Kidney (tissue), 14 donors: ENCODE data around the gene DPP6. TPM values are rescaled to one million over a fixed set of nuclear protein-coding genes. Genes with fewer than 3 reads are reported as not detected.

ENCODE experiments used
- DNase-seq, 5 donors: peaks; one replicate each; pipeline ENCODE4 v3.0.0-alpha.2; 2013 to 2020
- FAIRE-seq: peaks from 2 replicates; lab custom pipeline; 2012; peaks lifted over from hg19 to GRCh38; lab: Jason Lieb, UNC
- H3K27ac ChIP-seq, 2 donors: one replicate each; pipeline ENCODE4 v1.7.0; 2013; ENCODE audit warnings: low read depth in 2 of 2, low read length in 2 of 2, inconsistent platforms in 1 of 2
- H3K27me3 ChIP-seq: one replicate; pipeline ENCODE4 v1.7.1; 2013; ENCODE audit warnings: low read length, inconsistent platforms; ENCODE audit not compliant: control insufficient read depth, insufficient read depth
- H3K36me3 ChIP-seq, 3 donors: one replicate each; pipeline versions ENCODE4 v1.7.0 to v1.7.1; 2013; ENCODE audit warnings: low read length in 3 of 3, control low read depth in 1 of 3, inconsistent platforms in 1 of 3; ENCODE audit not compliant: insufficient read depth in 3 of 3, control insufficient read depth in 2 of 3
- H3K4me1 ChIP-seq, 3 donors: one replicate each; pipeline versions ENCODE4 v1.7.0 to v1.7.1; 2013; ENCODE audit warnings: low read length in 3 of 3, inconsistent platforms in 1 of 3, low read depth in 1 of 3; ENCODE audit not compliant: control insufficient read depth in 2 of 3, insufficient read depth in 2 of 3
- H3K4me3 ChIP-seq, 3 donors: one replicate each; pipeline versions ENCODE4 v1.7.0 to v1.8.1; 2013; ENCODE audit warnings: low read length in 3 of 3, control low read depth in 1 of 3, inconsistent platforms in 1 of 3
- H3K9ac ChIP-seq, 3 donors: one replicate each; pipeline versions ENCODE4 v1.7.0 to v1.7.1; 2013; ENCODE audit warnings: low read length in 3 of 3, control low read depth in 1 of 3, inconsistent platforms in 1 of 3
- H3K9me3 ChIP-seq, 3 donors: one replicate each; pipeline versions ENCODE4 v1.7.0 to v1.7.1; 2013; ENCODE audit warnings: low read length in 3 of 3, control low read depth in 1 of 3, inconsistent platforms in 1 of 3; ENCODE audit not compliant: control insufficient read depth in 2 of 3, insufficient read depth in 1 of 3
- intact Hi-C: fragments of 100-400 bp; cut with DNase I; formaldehyde crosslinking; loops from one replicate; pipeline ENCODE4 v1.11.1; 2022
- polyA plus RNA-seq: library from polyadenylated mRNA; stranded (reverse); fragments of 350-450 nt; fragmentation: Illumina TruSeq; extraction: RNeasy Lipid Tissue Mini Kit (QIAGEN cat#74804); gene quantifications from one replicate; pipeline ENCODE4 v1.2.3, GENCODE V29; 2014; ENCODE audit warnings: low read depth, low replicate concordance; ENCODE audit not compliant: insufficient read depth
- total RNA-seq: library from RNA; stranded (reverse); fragmentation: NEBNext Ultra II Directional; extraction: Animal tissue kit (Norgen Biotek cat#: 25700); gene quantifications from one replicate; pipeline ENCODE4 v1.2.1, GENCODE V29; 2021
- TF ChIP-seq, protein P1 (sequence below): IDR thresholded peaks from 3 replicates; pipeline ENCODE4 v1.5.1; 2012; ENCODE audit warnings: mild to moderate bottlenecking, moderate library complexity, borderline replicate concordance; ENCODE audit not compliant: insufficient read depth; ENCODE audit errors: extremely low read depth
- donor health status: control.
- donor health status: control.
- donor health status: control.
- donor health status: control.
- donor health status: control.
- donor health status: DM: yes; HTN: yes; CAD: no.
- donor health status: Normal renal cell carcinoma (clear cell type).

Gene DPP6
- total and polyA plus RNA-seq, 2 donors from 2014 or later, result 1.8 to 6.9 TPM

DNA sequence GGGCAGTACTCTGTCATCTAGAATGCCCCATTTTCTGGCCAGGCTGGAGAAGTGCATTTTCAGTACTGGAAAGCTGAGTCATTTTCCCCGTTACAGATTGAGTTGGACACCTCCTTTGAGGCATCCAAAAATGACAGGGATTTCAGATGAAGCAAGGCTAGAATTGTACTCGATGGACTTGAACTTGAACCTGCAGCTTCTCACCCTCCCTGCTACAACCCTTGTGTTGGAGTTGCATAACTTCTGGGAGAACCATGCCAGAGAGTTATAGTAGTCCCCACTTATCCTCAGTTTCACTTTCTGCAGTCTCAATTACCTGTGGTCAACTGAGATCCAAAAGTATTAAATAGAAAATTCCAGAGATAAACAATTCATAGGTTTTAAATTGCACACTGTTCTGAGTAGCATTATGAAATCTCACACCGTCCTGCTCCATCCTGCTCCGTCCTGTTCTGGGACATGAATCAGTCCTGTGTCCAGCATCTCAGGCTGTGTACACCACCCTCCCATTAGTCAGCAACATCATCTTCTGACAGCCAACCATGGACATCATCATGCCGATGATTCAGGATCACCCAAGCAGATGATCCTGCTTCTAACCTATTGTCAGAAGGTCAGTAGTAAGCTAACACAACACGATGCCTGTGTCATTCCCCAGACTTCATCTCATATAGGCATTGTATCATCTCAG lies 363.7 kb downstream of the DPP6 start:
- FAIRE-seq (no peak), DNase-seq (no peak)
- no peak overlapping the region for H3K4me3 ChIP-seq
- H3K9ac ChIP-seq, result no peak overlapping the region
- H3K9me3 ChIP-seq, result no peaks in the 10 kb centered on the region
- no peak overlapping the region for H3K27ac ChIP-seq
- intact Hi-C loops, result no loop called here
- no peaks in the 10 kb centered on the region for H3K4me1 ChIP-seq
- H3K36me3 ChIP-seq, result no peaks in the 10 kb centered on the region
- TF ChIP-seq, protein P1, sequence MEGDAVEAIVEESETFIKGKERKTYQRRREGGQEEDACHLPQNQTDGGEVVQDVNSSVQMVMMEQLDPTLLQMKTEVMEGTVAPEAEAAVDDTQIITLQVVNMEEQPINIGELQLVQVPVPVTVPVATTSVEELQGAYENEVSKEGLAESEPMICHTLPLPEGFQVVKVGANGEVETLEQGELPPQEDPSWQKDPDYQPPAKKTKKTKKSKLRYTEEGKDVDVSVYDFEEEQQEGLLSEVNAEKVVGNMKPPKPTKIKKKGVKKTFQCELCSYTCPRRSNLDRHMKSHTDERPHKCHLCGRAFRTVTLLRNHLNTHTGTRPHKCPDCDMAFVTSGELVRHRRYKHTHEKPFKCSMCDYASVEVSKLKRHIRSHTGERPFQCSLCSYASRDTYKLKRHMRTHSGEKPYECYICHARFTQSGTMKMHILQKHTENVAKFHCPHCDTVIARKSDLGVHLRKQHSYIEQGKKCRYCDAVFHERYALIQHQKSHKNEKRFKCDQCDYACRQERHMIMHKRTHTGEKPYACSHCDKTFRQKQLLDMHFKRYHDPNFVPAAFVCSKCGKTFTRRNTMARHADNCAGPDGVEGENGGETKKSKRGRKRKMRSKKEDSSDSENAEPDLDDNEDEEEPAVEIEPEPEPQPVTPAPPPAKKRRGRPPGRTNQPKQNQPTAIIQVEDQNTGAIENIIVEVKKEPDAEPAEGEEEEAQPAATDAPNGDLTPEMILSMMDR, result no peak
- H3K27me3 ChIP-seq, result no peaks in the 10 kb centered on the region

DNA sequence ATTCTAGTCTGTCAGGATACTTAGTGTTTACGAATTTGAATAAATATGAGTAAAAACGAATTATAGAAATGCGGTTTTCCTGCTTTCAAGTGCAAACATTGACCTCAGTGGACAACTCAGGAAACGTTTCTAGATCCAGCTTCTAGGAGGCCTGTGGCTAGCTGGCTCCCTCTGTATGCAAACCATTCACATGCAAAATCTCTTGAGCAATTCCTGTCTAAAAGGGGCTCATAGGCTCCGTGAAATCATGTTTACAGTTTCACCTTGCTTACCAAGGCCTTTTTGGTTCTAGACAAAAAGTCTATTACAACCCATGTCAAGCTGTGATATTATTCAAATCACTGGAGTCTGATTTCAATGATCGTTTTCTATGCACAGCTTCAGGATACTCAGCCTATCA lies 364.5 kb downstream of the DPP6 start:
- H3K27me3 ChIP-seq, result no peaks in the 10 kb centered on the region
- no peak overlapping the region for H3K4me3 ChIP-seq
- no peaks in the 10 kb centered on the region for H3K4me1 ChIP-seq
- H3K27ac ChIP-seq, result no peak overlapping the region
- no peak for FAIRE-seq
- H3K9me3 ChIP-seq, result no peaks in the 10 kb centered on the region
- TF ChIP-seq, protein P1, result no peak
- DNase-seq, result no peak
- intact Hi-C loops, result no loop called here
- H3K36me3 ChIP-seq, result no peaks in the 10 kb centered on the region
- no peak overlapping the region for H3K9ac ChIP-seq

DNA sequence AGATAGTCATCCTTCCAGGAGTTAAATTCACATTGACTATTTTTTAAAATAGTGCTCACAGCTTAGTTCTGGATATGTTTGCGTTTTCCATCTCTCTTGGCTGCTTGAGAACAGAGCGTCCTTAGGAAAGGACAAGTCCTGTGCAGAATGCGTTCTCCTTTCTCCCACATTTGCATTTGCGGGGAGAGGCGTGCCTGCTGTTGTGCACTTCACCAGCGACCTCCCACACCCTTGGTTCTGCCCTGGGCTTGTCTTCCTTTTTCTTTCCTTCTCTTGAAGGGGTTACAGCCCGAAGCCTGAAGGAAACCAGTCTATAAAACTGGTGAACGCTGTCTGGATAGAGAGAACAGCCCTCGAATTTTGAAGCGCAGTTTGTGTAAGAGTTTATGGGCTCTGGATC lies 367.1 kb downstream of the DPP6 start:
- Histone ChIP-seq H3K27ac (no peak overlapping the region), H3K4me3 (no peak overlapping the region), H3K36me3 (no peaks in the 10 kb centered on the region), H3K9ac (no peak overlapping the region), H3K9me3 (no peaks in the 10 kb centered on the region), H3K27me3 (no peaks in the 10 kb centered on the region), H3K4me1 (no peaks in the 10 kb centered on the region)
- FAIRE-seq (no peak), DNase-seq (no peak)
- TF ChIP-seq, protein P1, result no peak
- intact Hi-C loops, result no loop called here

DNA sequence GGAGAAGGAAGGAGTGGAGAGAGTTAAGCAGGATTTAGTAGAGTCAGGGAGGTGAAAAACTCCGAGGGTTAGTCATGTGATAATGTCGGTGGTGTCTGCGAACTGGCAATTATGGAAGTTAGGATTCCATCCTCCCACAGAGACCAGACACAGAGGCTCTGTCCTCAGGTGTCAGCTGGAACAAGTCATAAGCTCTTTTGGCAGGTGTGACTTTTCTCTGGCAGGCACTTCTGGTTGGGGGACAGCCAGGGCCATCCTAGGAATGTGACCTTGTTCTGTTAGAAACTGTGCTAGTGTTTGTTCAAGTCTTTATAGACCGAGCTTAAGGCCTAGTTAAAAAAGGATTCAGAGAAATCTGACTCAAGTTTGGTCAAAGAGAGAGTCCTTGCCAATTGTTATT lies 371.0 kb downstream of the DPP6 start:
- DNase-seq (peak in 3 of 5 donors; percentile 60 to 75 (median 62)), FAIRE-seq (no peak)
- Histone ChIP-seq H3K9me3 (no peaks in the 10 kb centered on the region), H3K27ac (no peak overlapping the region), H3K4me1 (no peaks in the 10 kb centered on the region), H3K36me3 (no peaks in the 10 kb centered on the region), H3K4me3 (no peak overlapping the region), H3K27me3 (no peaks in the 10 kb centered on the region), H3K9ac (no peak overlapping the region)
- intact Hi-C loops, result no loop called here
- TF ChIP-seq, protein P1, result no peak
